ENCODE data around the gene SLC25A22.
A peak's percentile ranks its signal among the peaks of the same experiment; 100 is the strongest.

SLC25A22 gene

GRCh38 chr11:786235-787083 is 11.6 kb downstream of the SLC25A22 start:
- H3K9me3 ChIP-seq: no peaks in the 10 kb centered on the region
- H3K4me1 ChIP-seq: peaks cover 0 to 19% (median 11%) of the 10 kb centered on the region in 4 donors
- no peak overlapping the region for H3K4me3 ChIP-seq
- intact Hi-C loops (cut with DNase I; ENCODE audit: low total_unique reads): no loop called here
- no peak overlapping the region for H3K27ac ChIP-seq
- peaks cover 0 to 3% (median 0%) of the 10 kb centered on the region in 3 donors for H3K36me3 ChIP-seq
- peaks cover 0 to 53% of the 10 kb centered on the region in 2 donors for H3K27me3 ChIP-seq
- no peak for DNase-seq
- TF ChIP-seq, protein P1, sequence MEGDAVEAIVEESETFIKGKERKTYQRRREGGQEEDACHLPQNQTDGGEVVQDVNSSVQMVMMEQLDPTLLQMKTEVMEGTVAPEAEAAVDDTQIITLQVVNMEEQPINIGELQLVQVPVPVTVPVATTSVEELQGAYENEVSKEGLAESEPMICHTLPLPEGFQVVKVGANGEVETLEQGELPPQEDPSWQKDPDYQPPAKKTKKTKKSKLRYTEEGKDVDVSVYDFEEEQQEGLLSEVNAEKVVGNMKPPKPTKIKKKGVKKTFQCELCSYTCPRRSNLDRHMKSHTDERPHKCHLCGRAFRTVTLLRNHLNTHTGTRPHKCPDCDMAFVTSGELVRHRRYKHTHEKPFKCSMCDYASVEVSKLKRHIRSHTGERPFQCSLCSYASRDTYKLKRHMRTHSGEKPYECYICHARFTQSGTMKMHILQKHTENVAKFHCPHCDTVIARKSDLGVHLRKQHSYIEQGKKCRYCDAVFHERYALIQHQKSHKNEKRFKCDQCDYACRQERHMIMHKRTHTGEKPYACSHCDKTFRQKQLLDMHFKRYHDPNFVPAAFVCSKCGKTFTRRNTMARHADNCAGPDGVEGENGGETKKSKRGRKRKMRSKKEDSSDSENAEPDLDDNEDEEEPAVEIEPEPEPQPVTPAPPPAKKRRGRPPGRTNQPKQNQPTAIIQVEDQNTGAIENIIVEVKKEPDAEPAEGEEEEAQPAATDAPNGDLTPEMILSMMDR (IDR thresholded peaks at IDR 0.05): no peak

DNA sequence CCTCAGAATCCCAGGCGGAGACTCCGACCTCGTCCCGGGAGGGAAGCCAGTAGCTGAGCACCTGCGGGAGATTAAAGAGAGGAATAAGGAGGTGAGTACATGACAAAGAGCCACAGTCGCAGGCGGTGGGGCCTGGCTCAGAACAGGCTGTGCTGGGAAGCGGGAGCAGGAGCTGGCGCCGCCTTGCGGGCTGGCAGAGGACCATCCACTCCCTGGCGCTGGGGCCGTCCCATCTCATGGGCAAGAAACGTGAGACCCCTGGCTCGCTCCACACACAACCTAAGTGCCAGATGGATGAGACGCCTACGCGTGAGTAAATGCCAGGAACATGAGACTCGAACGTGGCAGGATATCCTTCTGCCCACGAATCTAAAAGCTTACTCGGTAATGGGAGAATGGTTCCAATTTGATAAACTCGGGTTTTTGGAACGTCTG is 14.5 kb downstream of the SLC25A22 start:
- peak overlapping the region in 1 of 2 donors; percentile 52 for H3K27ac ChIP-seq

DNA sequence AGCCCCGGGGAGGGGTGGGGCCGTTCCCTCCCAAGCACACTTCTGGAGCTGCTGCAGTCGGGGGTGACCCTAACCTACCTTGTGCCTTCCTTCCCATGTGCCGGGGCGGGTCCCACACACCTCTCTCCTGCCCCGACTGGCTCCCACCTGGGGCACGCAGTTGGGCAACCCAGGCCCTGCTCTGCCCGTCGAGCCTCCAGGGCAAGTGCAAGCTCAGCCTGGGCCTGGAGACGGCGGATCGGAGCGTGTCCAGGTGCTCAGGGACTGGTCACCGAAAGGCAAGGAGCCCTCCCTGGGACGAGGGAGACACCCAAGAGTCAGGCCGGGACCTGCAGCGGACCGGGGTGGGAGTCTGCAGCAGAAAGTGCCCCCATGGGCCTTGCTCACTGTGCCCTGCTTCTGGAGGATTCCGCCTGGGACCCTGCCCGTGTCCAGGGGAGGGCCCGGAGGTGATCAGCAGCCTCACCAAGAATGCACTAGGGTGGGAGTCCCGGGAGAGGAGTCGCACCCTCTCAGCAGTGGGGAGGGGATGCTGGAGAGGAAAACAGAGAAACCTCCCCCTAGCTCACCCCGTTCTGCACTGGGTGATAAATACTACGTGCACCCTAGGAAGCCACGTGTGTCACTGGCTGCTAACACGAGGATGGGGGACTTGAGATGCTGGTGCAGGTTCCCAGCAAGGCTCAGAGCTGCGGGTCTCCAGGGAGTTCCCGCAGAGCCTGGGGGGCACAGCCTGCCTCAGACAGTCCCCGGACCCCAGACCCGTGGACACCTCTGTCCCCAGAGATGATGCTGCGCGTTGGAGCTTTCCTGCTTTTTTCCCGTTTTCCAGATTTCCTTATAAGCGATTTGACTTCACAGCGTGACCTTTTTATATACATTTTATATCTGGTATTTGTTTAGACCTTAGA is 15.6 kb downstream of the SLC25A22 start:
- H3K27ac ChIP-seq: no peak overlapping the region

More for the DNA sequence above, 14.5 kb downstream of the SLC25A22 start:
- Histone ChIP-seq H3K9me3 (no peaks in the 10 kb centered on the region), H3K27me3 (peaks cover 0 to 29% of the 10 kb centered on the region in 2 donors), H3K36me3 (peaks cover 0 to 5% (median 0%) of the 10 kb centered on the region in 3 donors), H3K4me1 (peaks cover 0 to 16% (median 4%) of the 10 kb centered on the region in 4 donors), H3K4me3 (no peak overlapping the region)
- intact Hi-C loops (cut with DNase I; ENCODE audit: low total_unique reads): no loop called here
- TF ChIP-seq, protein P1 (IDR thresholded peaks at IDR 0.05): peak; percentile 18 to 30
- DNase-seq: peak; percentile 71 to 88

GRCh38 chr11:779955-780532 is 18.0 kb downstream of the SLC25A22 start:
- DNase-seq: no peak
- Histone ChIP-seq H3K4me3 (no peak overlapping the region), H3K27ac (no peak overlapping the region), H3K9me3 (no peaks in the 10 kb centered on the region), H3K36me3 (peaks cover 0 to 5% (median 0%) of the 10 kb centered on the region in 3 donors), H3K4me1 (peaks cover 0 to 43% (median 29%) of the 10 kb centered on the region in 4 donors), H3K27me3 (no peaks in the 10 kb centered on the region)
- intact Hi-C loops (cut with DNase I; ENCODE audit: low total_unique reads): no loop called here
- TF ChIP-seq, protein P1 (IDR thresholded peaks at IDR 0.05): no peak

More for the DNA sequence above, 15.6 kb downstream of the SLC25A22 start:
- peaks cover 0 to 5% (median 0%) of the 10 kb centered on the region in 3 donors for H3K36me3 ChIP-seq
- intact Hi-C loops (cut with DNase I; ENCODE audit: low total_unique reads): no loop called here
- no peak overlapping the region for H3K4me3 ChIP-seq
- H3K27me3 ChIP-seq: peaks cover 0 to 18% of the 10 kb centered on the region in 2 donors
- H3K9me3 ChIP-seq: no peaks in the 10 kb centered on the region
- TF ChIP-seq, protein P1 (IDR thresholded peaks at IDR 0.05): no peak
- H3K4me1 ChIP-seq: peaks cover 0 to 25% (median 12%) of the 10 kb centered on the region in 4 donors
- no peak for DNase-seq

All from tibial artery (tissue), 4 donors.